Trophoblast cell (in vitro differentiated cells and primary cell): Measurements from ENCODE around the gene KNSTRN.

Experiments used
- DNase-seq, 2 donors: peaks; one replicate each; pipeline ENCODE4 v3.0.0-alpha.2; 2016
- H2AFZ ChIP-seq: 2 replicates; pipeline ENCODE4 v1.6.1; 2013; ENCODE audit warnings: low read length, moderate library complexity, mild to moderate bottlenecking; ENCODE audit not compliant: insufficient read depth, poor library complexity
- H2AK5ac ChIP-seq: 2 replicates; pipeline ENCODE4 v1.6.1; 2013; ENCODE audit warnings: mild to moderate bottlenecking, low read length
- H2BK120ac ChIP-seq: 2 replicates; pipeline ENCODE4 v1.6.1; 2013; ENCODE audit warnings: low read length, mild to moderate bottlenecking, moderate library complexity; ENCODE audit not compliant: insufficient read depth, poor library complexity
- H2BK12ac ChIP-seq: 2 replicates; pipeline ENCODE4 v1.6.1; 2013; ENCODE audit warnings: mild to moderate bottlenecking, low read length, moderate library complexity
- H2BK5ac ChIP-seq: 2 replicates; pipeline ENCODE4 v1.6.1; 2013; ENCODE audit warnings: low read length, low read depth, moderate library complexity, mild to moderate bottlenecking; ENCODE audit not compliant: poor library complexity
- H3K14ac ChIP-seq: 2 replicates; pipeline ENCODE4 v1.6.1; 2013; ENCODE audit warnings: mild to moderate bottlenecking, low read length
- H3K18ac ChIP-seq: 2 replicates; pipeline ENCODE4 v1.6.1; 2013; ENCODE audit warnings: mild to moderate bottlenecking, low read length
- H3K23ac ChIP-seq: 2 replicates; pipeline ENCODE4 v1.6.1; 2013; ENCODE audit warnings: low read length
- H3K27ac ChIP-seq: 2 replicates; pipeline ENCODE4 v1.5.1; 2013; ENCODE audit warnings: low read depth, mild to moderate bottlenecking, inconsistent platforms, low read length, moderate library complexity
- H3K27me3 ChIP-seq: 2 replicates; pipeline ENCODE4 v1.6.1; 2013; ENCODE audit warnings: inconsistent platforms, mild to moderate bottlenecking, low read length, moderate library complexity; ENCODE audit not compliant: insufficient read depth
- H3K36me3 ChIP-seq, 2 experiments: 1 replicate in 1 of 2; 2 replicates in 1 of 2; pipeline ENCODE4 v1.6.1; 2013; ENCODE audit warnings: low read length in 2 of 2, mild to moderate bottlenecking in 2 of 2, moderate library complexity in 1 of 2; ENCODE audit not compliant: insufficient read depth in 2 of 2, control insufficient read depth in 1 of 2
- H3K4ac ChIP-seq: 2 replicates; pipeline ENCODE4 v1.6.1; 2013; ENCODE audit warnings: low read depth, mild to moderate bottlenecking, low read length, moderate library complexity
- H3K4me1 ChIP-seq, 2 experiments: 1 replicate in 1 of 2; 2 replicates in 1 of 2; pipeline ENCODE4 v1.6.1; 2013; ENCODE audit warnings: low read length in 2 of 2, mild to moderate bottlenecking in 2 of 2, moderate library complexity in 1 of 2; ENCODE audit not compliant: insufficient read depth in 2 of 2, control insufficient read depth in 1 of 2
- H3K4me2 ChIP-seq: 2 replicates; pipeline ENCODE4 v1.6.1; 2013; ENCODE audit warnings: inconsistent platforms, mild to moderate bottlenecking, low read length, moderate library complexity
- H3K4me3 ChIP-seq: 2 replicates; pipeline ENCODE4 v1.5.1; 2013; ENCODE audit warnings: mild to moderate bottlenecking, low read depth, low read length, inconsistent platforms
- H3K79me1 ChIP-seq: one replicate; pipeline ENCODE4 v1.6.1; 2013; ENCODE audit warnings: low read length
- H3K79me2 ChIP-seq: 2 replicates; pipeline ENCODE4 v1.6.1; 2013; ENCODE audit warnings: low read length, mild to moderate bottlenecking; ENCODE audit not compliant: control insufficient read depth, insufficient read depth, poor library complexity
- H3K9ac ChIP-seq: 2 replicates; pipeline ENCODE4 v1.6.1; 2013; ENCODE audit warnings: mild to moderate bottlenecking, low read length
- H3K9me3 ChIP-seq: 2 replicates; pipeline ENCODE4 v1.6.1; 2013; ENCODE audit warnings: low read depth, mild to moderate bottlenecking, control low read depth, inconsistent platforms, low read length; ENCODE audit not compliant: insufficient read depth
- H4K12ac ChIP-seq: 2 replicates; pipeline ENCODE4 v1.6.1; 2013; ENCODE audit warnings: low read depth, mild to moderate bottlenecking, low read length, moderate library complexity
- H4K8ac ChIP-seq: 2 replicates; pipeline ENCODE4 v1.6.1; 2013; ENCODE audit warnings: low read depth, mild to moderate bottlenecking, low read length, moderate library complexity
- H4K91ac ChIP-seq: one replicate; pipeline ENCODE4 v1.6.1; 2013; ENCODE audit warnings: low read depth, mild to moderate bottlenecking, low read length, moderate library complexity
- WGBS: extraction: QIAGEN DNeasy Blood & Tissue Kit; methylation state at CpG from one replicate; pipeline ENCODE4 v1.1.7; 2013; ENCODE audit warnings: missing lambda C conversion rate; ENCODE audit not compliant: insufficient read length, insufficient coverage; ENCODE audit errors: extremely low coverage; 5-methylcytosine and 5-hydroxymethylcytosine counted together

KNSTRN gene

GRCh38 chr15:40338041-40338657 lies 44.4 kb upstream of the KNSTRN start:
- Histone ChIP-seq H3K4me2 (no peak overlapping the region), H4K91ac (no peak overlapping the region), H3K9me3 (no peaks in the 10 kb centered on the region), H2BK12ac (no peak overlapping the region), H3K23ac (no peak overlapping the region), H3K4me1 (peaks cover 32 to 33% of the 10 kb centered on the region in 2 experiments), H2BK5ac (no peak overlapping the region), H3K9ac (no peak overlapping the region), H4K12ac (no peak overlapping the region), H2AFZ (no peak overlapping the region), H2BK120ac (no peak overlapping the region), H3K27me3 (no peaks in the 10 kb centered on the region), H3K79me1 (peaks cover 23% of the 10 kb centered on the region), H4K8ac (no peak overlapping the region), H3K79me2 (peaks cover 3% of the 10 kb centered on the region), H2AK5ac (no peak overlapping the region), H3K4ac (no peak overlapping the region), H3K14ac (no peak overlapping the region), H3K27ac (no peak overlapping the region), H3K36me3 (no peaks in the 10 kb centered on the region), H3K18ac (no peak overlapping the region), H3K4me3 (no peak overlapping the region)
- DNase-seq, result peak; percentile 38 to 66
- no CpG with 5 or more reads among the region's 11 CpGs for WGBS

GRCh38 chr15:40338921-40339620 lies 43.5 kb upstream of the KNSTRN start:
- H3K18ac ChIP-seq, result no peak overlapping the region
- no peak overlapping the region for H2BK120ac ChIP-seq
- no peak overlapping the region for H4K12ac ChIP-seq
- peak overlapping the region; percentile 48 for H2AK5ac ChIP-seq
- no peak overlapping the region for H3K4me2 ChIP-seq
- no peak overlapping the region for H3K27ac ChIP-seq
- H2AFZ ChIP-seq, result no peak overlapping the region
- no peaks in the 10 kb centered on the region for H3K79me2 ChIP-seq
- no CpG with 5 or more reads among the region's 11 CpGs for WGBS
- H3K9me3 ChIP-seq, result no peaks in the 10 kb centered on the region
- H3K27me3 ChIP-seq, result no peaks in the 10 kb centered on the region
- H3K23ac ChIP-seq, result no peak overlapping the region
- peak; percentile 90 to 92 for DNase-seq
- peaks cover 18% of the 10 kb centered on the region for H3K79me1 ChIP-seq
- H2BK12ac ChIP-seq, result no peak overlapping the region
- H3K14ac ChIP-seq, result peak overlapping the region; percentile 16
- H2BK5ac ChIP-seq, result no peak overlapping the region
- H4K8ac ChIP-seq, result no peak overlapping the region
- no peak overlapping the region for H3K9ac ChIP-seq
- peaks cover 25 to 27% of the 10 kb centered on the region in 2 experiments for H3K4me1 ChIP-seq
- H3K4ac ChIP-seq, result no peak overlapping the region
- H4K91ac ChIP-seq, result no peak overlapping the region
- H3K4me3 ChIP-seq, result no peak overlapping the region
- no peaks in the 10 kb centered on the region for H3K36me3 ChIP-seq

GRCh38 chr15:40339621-40339945 lies 42.9 kb upstream of the KNSTRN start:
- no peak overlapping the region for H4K91ac ChIP-seq
- no peak overlapping the region for H4K12ac ChIP-seq
- no peak overlapping the region for H4K8ac ChIP-seq
- no peak for DNase-seq
- no peak overlapping the region for H3K4me3 ChIP-seq
- H3K27ac ChIP-seq, result no peak overlapping the region
- H3K14ac ChIP-seq, result peak overlapping the region; percentile 16
- H3K4ac ChIP-seq, result no peak overlapping the region
- H3K79me2 ChIP-seq, result no peaks in the 10 kb centered on the region
- H3K23ac ChIP-seq, result no peak overlapping the region
- H3K79me1 ChIP-seq, result peaks cover 14% of the 10 kb centered on the region
- H3K9ac ChIP-seq, result no peak overlapping the region
- no peak overlapping the region for H2BK120ac ChIP-seq
- H2BK12ac ChIP-seq, result peak overlapping the region; percentile 19
- peaks cover 20 to 22% of the 10 kb centered on the region in 2 experiments for H3K4me1 ChIP-seq
- no peak overlapping the region for H3K18ac ChIP-seq
- no peaks in the 10 kb centered on the region for H3K27me3 ChIP-seq
- H2BK5ac ChIP-seq, result no peak overlapping the region
- no peaks in the 10 kb centered on the region for H3K9me3 ChIP-seq
- H2AK5ac ChIP-seq, result peak overlapping the region; percentile 48
- no peak overlapping the region for H3K4me2 ChIP-seq
- WGBS, result no CpG with 5 or more reads among the region's 7 CpGs
- H2AFZ ChIP-seq, result no peak overlapping the region
- H3K36me3 ChIP-seq, result no peaks in the 10 kb centered on the region

GRCh38 chr15:40340038-40340739 lies 42.3 kb upstream of the KNSTRN start:
- H3K18ac ChIP-seq, result no peak overlapping the region
- no peak overlapping the region for H4K12ac ChIP-seq
- no peaks in the 10 kb centered on the region for H3K79me2 ChIP-seq
- H2BK120ac ChIP-seq, result peak overlapping the region; percentile 8
- no peak overlapping the region for H3K27ac ChIP-seq
- peak overlapping the region; percentile 29 for H3K14ac ChIP-seq
- no peaks in the 10 kb centered on the region for H3K36me3 ChIP-seq
- no peaks in the 10 kb centered on the region for H3K9me3 ChIP-seq
- no peak overlapping the region for H3K4me2 ChIP-seq
- no peak overlapping the region for H3K23ac ChIP-seq
- peaks cover 11% of the 10 kb centered on the region for H3K79me1 ChIP-seq
- H2AFZ ChIP-seq, result no peak overlapping the region
- peak overlapping the region; percentile 19 for H4K8ac ChIP-seq
- no peak overlapping the region for H3K4ac ChIP-seq
- H4K91ac ChIP-seq, result peak overlapping the region; percentile 9
- no peak overlapping the region for H2BK5ac ChIP-seq
- peak overlapping the region; percentile 22 for H2AK5ac ChIP-seq
- H3K9ac ChIP-seq, result no peak overlapping the region
- WGBS, result no CpG with 5 or more reads among the region's 14 CpGs
- peak overlapping the region; percentile 19 for H2BK12ac ChIP-seq
- peaks cover 15 to 16% of the 10 kb centered on the region in 2 experiments for H3K4me1 ChIP-seq
- no peaks in the 10 kb centered on the region for H3K27me3 ChIP-seq
- no peak overlapping the region for H3K4me3 ChIP-seq
- DNase-seq, result peak; percentile 63 to 73
